Chondrocyte (in vitro differentiated cells): ENCODE results near the gene GNAQ. TPM values are rescaled to one million over a fixed set of nuclear protein-coding genes. Genes with fewer than 3 reads are reported as not detected.

Source experiments
- DNase-seq: peaks from one replicate; pipeline ENCODE4 v3.0.0; 2021; ENCODE audit warnings: mixed read lengths, low spot score
- H3K27ac Mint-ChIP-seq: one replicate; pipeline ENCODE4 v1.8.0; 2021; ENCODE audit warnings: mild to moderate bottlenecking, moderate library complexity, mixed read lengths; ENCODE audit not compliant: unreplicated experiment
- H3K27me3 Mint-ChIP-seq: 2 replicates; pipeline ENCODE4 v1.8.0; 2021; ENCODE audit warnings: low read depth, mixed read lengths
- H3K36me3 Mint-ChIP-seq: 2 replicates; pipeline ENCODE4 v1.8.0; 2021; ENCODE audit warnings: low read depth, mixed read lengths
- H3K4me1 Mint-ChIP-seq: 2 replicates; pipeline ENCODE4 v1.8.0; 2021; ENCODE audit warnings: low read depth, mild to moderate bottlenecking, mixed read lengths
- H3K4me3 Mint-ChIP-seq: one replicate; pipeline ENCODE4 v1.8.0; 2021; ENCODE audit warnings: mild to moderate bottlenecking, moderate library complexity, mixed read lengths; ENCODE audit not compliant: unreplicated experiment
- H3K9me3 Mint-ChIP-seq: 2 replicates; pipeline ENCODE4 v1.8.0; 2021; ENCODE audit warnings: low read depth, mixed read lengths
- CTCF ChIP-seq: fragments of 200-600 bp; sonication (generic); IDR thresholded peaks from 2 replicates; pipeline ENCODE4 v1.5.0; 2021; ENCODE audit warnings: antibody characterized with exemption, mild to moderate bottlenecking, moderate library complexity
- total RNA-seq: library from RNA; stranded (reverse); gene quantifications from 3 replicates; pipeline ENCODE4 v1.2.1, GENCODE V29; 2021

The GNAQ gene
- total RNA-seq, 1 donor from 2014 or later = 87.0 TPM

GRCh38 chr9:77735494-77735893 lies 296.1 kb downstream of the GNAQ start:
- Mint-ChIP-seq H3K4me1 (peaks cover 32% of the 10 kb centered on the region), H3K4me3 (no peak overlapping the region), H3K27me3 (no peaks in the 10 kb centered on the region), H3K9me3 (no peaks in the 10 kb centered on the region), H3K27ac (peak overlapping the region; percentile 69), H3K36me3 (peaks cover 3% of the 10 kb centered on the region)
- no peak for TF ChIP-seq CTCF
- no peak for DNase-seq

- no peaks in the 10 kb centered on the region for H3K27me3 Mint-ChIP-seq
- DNase-seq = no peak
- H3K36me3 Mint-ChIP-seq = peaks cover 13% of the 10 kb centered on the region
- no peak overlapping the region for H3K4me3 Mint-ChIP-seq
- peaks cover 30% of the 10 kb centered on the region for H3K4me1 Mint-ChIP-seq
- no peaks in the 10 kb centered on the region for H3K9me3 Mint-ChIP-seq
- peak overlapping the region; percentile 12 for H3K27ac Mint-ChIP-seq
- TF ChIP-seq CTCF = no peak
Observed at GRCh38 chr9:77731930-77732329, 299.7 kb downstream of the GNAQ start.

GRCh38 chr9:77731008-77731698 lies 300.5 kb downstream of the GNAQ start:
- DNase-seq = no peak
- Mint-ChIP-seq H3K36me3 (peaks cover 18% of the 10 kb centered on the region), H3K4me3 (no peak overlapping the region), H3K27ac (no peak overlapping the region), H3K27me3 (no peaks in the 10 kb centered on the region), H3K9me3 (no peaks in the 10 kb centered on the region), H3K4me1 (peaks cover 32% of the 10 kb centered on the region)
- TF ChIP-seq CTCF = no peak

- H3K36me3 Mint-ChIP-seq = peaks cover 23% of the 10 kb centered on the region
- H3K27ac Mint-ChIP-seq = no peak overlapping the region
- no peak for DNase-seq
- peaks cover 31% of the 10 kb centered on the region for H3K4me1 Mint-ChIP-seq
- H3K9me3 Mint-ChIP-seq = no peaks in the 10 kb centered on the region
- no peak for TF ChIP-seq CTCF
- no peaks in the 10 kb centered on the region for H3K27me3 Mint-ChIP-seq
- no peak overlapping the region for H3K4me3 Mint-ChIP-seq
Observed at GRCh38 chr9:77729177-77729576, 302.4 kb downstream of the GNAQ start.

GRCh38 chr9:77726814-77727213 lies 304.8 kb downstream of the GNAQ start:
- no peaks in the 10 kb centered on the region for H3K27me3 Mint-ChIP-seq
- peaks cover 28% of the 10 kb centered on the region for H3K4me1 Mint-ChIP-seq
- H3K27ac Mint-ChIP-seq = no peak overlapping the region
- no peak for TF ChIP-seq CTCF
- H3K9me3 Mint-ChIP-seq = peaks cover 3% of the 10 kb centered on the region
- no peak overlapping the region for H3K4me3 Mint-ChIP-seq
- no peak for DNase-seq
- peaks cover 26% of the 10 kb centered on the region for H3K36me3 Mint-ChIP-seq
